HG03097 (cell line): ENCODE measurements around the gene RELT.

Experiments
- ATAC-seq: cut with Tn5 transposase; IDR thresholded peaks from one replicate; pipeline ENCODE4 v1.9.1; 2021; ENCODE audit not compliant: unreplicated experiment, low FRiP score

Gene RELT

GRCh38 chr11:73389916-73390315 is 13.7 kb downstream of the RELT start:
- no peak for ATAC-seq

- no peak for ATAC-seq
These were observed 14.7 kb downstream of the RELT start for GRCh38 chr11:73390601-73391565.

- no peak for ATAC-seq
These were observed 15.5 kb downstream of the RELT start for GRCh38 chr11:73391665-73392064.

DNA sequence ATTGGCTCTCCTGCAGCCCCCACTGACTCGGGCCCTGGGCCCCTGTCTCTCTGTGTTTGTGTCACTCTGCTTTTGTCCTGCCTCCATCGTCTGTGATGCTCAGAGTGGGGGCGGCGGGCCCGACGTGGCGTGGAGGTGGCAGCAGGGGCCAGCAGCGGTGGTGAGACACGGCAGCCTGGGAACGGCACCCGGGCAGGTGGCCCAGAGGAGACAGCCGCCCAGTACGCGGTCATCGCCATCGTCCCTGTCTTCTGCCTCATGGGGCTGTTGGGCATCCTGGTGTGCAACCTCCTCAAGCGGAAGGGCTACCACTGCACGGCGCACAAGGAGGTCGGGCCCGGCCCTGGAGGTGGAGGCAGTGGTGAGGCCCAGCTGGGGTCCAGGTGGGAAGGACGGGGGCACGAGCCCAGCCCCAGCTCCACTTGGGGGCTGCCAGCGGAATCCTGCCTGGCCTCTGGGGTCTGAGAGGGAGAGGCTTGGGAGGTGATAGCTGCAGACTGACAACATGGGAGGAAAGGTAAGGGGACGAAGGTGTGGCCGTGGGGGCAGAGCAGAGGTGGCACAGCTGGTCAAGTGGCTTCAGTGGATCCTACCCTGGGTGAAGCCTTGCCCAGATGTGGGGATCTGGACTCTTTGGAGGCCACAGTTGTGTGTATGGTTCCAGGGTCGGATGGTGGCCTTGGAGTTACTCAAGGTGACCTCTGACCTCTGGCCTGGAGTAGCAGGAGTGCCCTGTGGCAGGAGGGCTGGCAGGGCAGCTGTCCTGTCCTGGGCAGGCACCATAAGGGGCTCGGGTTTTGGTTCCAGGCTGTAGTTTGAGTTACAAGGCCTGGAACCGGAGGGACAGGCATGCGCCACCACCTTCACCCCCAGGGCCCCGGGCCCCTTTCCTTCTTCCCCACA is 16.2 kb downstream of the RELT start:
- no peak for ATAC-seq

DNA sequence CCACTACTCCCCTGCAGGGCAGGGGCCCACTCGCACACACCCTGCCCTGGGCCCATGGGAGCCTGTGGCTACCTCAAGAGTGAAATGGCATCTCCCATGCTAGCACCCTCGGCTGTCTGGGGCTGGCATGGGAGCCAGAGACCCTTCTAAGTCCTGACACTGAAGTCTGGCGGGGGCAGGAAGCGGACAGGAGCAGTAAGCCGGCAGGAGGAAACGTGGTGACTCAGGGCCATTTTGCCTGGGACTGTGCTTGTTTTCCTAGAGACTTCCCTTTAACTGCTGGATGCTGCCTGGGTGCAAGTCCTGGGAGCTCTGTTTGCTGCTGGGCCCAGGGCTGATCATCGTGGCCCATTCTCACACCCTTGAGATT is 16.8 kb downstream of the RELT start:
- no peak for ATAC-seq

DNA sequence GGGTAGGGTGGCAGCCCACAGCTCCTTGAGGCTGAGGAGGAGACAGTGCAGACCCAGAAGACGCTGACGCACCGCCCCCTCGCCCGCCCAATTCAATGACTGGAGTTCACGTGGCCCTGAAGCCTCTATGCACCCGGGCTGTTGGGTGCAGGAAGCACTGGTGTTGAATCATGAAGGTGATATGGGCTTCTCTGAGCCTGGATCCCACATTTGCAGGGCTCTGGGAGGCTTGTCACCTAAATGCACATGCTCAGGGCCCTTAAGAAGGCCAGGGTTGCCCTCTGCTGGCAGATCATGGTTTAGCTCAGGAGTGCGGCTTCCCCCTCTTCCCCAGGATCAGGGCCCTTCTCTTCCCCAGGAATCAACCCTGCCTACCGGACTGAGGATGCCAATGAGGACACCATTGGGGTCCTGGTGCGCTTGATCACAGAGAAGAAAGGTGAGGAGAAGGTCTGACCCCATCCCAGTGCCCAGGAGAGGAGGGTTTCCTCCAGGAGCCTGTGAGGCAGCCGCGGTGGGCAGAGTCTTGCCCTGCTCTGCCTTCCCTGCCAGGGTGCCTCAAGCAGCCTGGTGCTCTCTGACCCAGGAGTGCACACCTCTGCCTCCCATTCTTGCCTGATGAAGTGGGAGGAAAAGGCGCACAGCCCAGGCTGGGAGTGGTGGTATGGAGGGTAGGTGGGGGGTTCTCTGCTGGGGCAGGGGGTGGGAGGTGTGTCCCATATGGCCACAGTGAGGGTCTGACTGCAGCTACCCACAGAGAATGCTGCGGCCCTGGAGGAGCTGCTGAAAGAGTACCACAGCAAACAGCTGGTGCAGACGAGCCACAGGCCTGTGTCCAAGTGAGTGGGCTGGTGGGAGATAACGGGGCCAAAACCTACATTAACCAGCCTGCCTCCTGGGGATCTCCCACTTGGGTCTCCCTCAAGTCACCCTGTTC is 17.5 kb downstream of the RELT start:
- ATAC-seq = no peak

DNA sequence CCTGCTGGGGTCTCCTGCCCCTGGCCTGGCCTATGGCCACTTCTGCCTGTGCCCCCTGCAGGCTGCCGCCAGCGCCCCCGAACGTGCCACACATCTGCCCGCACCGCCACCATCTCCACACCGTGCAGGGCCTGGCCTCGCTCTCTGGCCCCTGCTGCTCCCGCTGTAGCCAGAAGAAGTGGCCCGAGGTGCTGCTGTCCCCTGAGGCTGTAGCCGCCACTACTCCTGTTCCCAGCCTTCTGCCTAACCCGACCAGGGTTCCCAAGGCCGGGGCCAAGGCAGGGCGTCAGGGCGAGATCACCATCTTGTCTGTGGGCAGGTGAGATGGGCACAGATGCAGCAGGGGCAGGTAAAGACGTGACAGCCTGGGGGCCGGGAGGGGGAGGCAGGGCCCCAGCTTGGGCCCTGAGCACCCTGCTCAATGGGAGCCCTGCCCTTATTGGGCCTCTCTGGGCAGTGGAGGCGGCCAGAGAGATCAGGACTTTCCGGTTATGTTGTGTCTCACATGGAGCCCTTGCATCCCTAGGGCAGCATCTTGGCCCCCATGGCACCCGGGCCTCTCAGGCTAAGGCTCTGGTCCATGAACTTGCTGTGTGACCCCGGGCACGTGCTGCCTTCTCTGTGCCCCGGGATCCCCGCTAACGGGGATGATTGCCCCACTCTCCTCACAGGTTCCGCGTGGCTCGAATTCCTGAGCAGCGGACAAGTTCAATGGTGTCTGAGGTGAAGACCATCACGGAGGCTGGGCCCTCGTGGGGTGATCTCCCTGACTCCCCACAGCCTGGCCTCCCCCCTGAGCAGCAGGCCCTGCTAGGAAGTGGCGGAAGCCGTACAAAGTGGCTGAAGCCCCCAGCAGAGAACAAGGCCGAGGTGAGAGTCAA is 18.5 kb downstream of the RELT start:
- no peak for ATAC-seq

GRCh38 chr11:73395297-73396208 is 19.4 kb downstream of the RELT start:
- ATAC-seq = no peak

DNA sequence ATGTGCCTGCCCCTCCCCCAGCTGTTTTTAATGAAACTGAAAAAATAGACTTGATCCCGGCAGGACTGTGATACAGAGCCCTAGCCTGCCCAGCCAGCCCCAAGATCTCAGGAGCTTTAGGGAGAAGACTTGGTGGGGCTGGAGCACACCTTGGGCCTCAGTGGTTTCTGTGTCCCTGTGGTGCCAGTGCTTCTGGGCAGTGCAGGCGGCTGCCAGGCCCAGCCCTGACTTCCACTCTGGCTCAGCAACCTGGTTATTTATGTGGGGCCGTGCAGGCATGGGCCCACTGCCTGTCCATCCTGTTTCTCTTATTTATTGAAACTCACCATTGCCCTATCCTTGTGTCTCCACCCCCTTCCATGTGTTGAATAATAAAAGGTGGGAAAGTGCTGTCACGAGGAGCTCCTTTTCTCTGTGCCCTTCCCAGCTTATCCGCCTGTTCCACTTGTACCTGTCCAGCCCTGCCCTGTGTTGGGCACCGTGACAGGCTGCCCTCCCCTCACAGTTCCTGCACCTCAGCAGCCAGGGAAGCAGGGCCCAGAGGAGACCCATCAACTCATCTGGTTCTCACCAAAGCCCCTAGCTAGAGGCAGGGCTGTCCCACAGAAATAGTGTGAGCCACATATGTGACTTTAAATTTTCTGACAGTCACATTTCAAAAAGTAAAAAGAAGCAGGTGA is 20.2 kb downstream of the RELT start:
- no peak for ATAC-seq

- ATAC-seq = no peak
These were observed 20.8 kb downstream of the RELT start for GRCh38 chr11:73396985-73397384.

DNA sequence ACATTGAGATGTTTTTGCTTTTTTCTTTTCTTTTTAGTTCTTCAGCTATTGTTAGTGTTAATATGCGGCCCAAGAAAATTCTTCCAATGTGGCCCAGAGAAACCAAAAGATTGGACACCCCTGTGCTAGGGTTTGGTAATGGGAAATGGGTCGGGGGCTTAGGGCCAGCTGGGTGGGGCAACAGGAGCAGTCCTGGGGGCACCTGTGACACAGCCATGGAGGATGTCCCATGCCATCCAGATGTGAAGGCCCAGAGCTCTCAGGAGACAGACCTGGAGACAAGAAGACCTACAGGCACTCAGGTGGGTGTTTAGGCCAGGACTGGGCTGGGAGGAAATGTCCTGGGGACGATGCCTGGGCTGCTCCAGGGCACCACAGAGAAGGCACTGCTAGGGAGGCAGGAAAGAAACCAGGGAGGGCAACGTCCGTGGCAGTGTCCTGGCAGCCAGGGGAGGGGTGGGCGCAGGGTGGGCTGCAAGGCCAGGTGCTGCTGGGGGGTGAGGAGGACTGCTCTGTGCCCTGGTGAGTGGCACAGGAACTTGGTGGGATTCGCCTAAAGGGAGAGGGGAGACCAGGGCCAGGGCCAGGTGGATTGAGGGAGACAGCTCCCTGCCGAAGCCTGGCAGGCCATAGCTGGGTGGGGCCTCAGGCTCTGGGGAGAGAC is 21.4 kb downstream of the RELT start:
- no peak for ATAC-seq

DNA sequence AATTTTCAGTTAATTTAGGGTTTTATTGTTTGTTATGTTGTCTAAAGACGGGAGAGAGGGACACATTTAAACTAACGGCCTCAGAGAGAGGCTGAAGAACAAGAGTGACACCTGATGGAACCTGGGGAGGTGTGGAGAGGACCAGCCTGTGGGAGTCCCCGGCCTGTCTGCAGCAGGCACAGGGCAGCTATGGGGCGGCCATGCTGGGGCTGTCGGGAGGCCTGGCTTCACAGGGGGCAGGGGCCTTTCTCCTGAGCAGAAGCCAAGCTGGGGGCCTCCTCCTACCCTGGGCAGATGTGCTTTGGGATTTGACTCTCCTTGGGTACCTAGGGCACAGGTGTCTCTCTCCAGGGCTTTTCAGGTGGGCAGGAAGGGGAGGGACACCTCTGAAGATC is 21.9 kb downstream of the RELT start:
- ATAC-seq = no peak

GRCh38 chr11:73398721-73399120 is 22.5 kb downstream of the RELT start:
- no peak for ATAC-seq

GRCh38 chr11:73399159-73399590 is 23.0 kb downstream of the RELT start:
- no peak for ATAC-seq

GRCh38 chr11:73399636-73400035 is 23.4 kb downstream of the RELT start:
- no peak for ATAC-seq

DNA sequence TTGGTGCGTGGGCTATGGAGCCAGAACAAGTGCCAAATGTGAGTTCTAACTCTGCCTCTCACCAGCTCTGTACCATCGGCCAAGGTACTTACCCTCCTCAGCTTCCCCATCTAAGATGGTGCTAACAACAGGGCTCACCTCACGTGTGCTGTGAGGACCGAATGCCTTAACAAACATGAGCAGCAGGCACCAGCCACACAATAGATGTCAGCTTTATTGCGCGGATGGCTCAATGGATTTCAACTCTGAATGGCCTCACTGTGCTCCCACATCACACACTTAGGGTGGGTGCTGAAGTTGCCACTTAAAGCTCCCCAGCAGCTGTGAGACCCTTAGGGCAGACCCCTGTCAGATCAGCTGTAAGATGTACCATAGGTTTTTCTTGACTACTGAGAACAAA is 24.1 kb downstream of the RELT start:
- no peak for ATAC-seq

- no peak for ATAC-seq
These were observed 25.2 kb downstream of the RELT start for GRCh38 chr11:73401217-73401923.
